Hepatocyte (in vitro differentiated cells): ENCODE data around the gene KLF2.

Experiments
- EZH2 ChIP-seq: fragments of 200-600 bp; sonication (generic); IDR thresholded peaks from 2 replicates; pipeline ENCODE4 v1.6.1; 2016; ENCODE audit warnings: antibody characterized with exemption, mild to moderate bottlenecking, borderline replicate concordance
- TF ChIP-seq, protein P1 (sequence below): fragments of 200-600 bp; sonication (generic); IDR thresholded peaks from 2 replicates; pipeline ENCODE4 v1.5.1; 2016; ENCODE audit warnings: antibody characterized with exemption, mild to moderate bottlenecking; ENCODE audit not compliant: poor library complexity

DNA sequence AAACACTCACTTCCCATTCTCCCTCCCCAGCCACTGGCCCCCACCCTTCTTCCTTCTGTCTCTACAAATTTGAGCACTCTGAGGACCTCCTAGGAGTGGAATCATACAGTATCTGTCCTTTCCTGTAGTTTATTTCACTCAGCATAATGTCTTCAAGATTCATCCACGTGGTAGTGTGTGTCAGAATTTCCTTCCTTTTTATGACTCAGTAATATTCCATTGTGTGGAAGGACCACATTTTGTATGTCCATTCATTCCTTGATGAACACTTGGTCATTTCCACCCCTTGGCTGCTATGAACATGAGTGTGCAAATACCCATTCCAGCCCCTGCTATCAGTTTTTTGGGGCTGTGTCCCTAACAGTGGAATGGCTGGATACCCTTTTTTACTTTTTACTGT, 9.8 kb downstream of the KLF2 start:
- TF ChIP-seq, protein P1, sequence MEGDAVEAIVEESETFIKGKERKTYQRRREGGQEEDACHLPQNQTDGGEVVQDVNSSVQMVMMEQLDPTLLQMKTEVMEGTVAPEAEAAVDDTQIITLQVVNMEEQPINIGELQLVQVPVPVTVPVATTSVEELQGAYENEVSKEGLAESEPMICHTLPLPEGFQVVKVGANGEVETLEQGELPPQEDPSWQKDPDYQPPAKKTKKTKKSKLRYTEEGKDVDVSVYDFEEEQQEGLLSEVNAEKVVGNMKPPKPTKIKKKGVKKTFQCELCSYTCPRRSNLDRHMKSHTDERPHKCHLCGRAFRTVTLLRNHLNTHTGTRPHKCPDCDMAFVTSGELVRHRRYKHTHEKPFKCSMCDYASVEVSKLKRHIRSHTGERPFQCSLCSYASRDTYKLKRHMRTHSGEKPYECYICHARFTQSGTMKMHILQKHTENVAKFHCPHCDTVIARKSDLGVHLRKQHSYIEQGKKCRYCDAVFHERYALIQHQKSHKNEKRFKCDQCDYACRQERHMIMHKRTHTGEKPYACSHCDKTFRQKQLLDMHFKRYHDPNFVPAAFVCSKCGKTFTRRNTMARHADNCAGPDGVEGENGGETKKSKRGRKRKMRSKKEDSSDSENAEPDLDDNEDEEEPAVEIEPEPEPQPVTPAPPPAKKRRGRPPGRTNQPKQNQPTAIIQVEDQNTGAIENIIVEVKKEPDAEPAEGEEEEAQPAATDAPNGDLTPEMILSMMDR: no peak
- no peak for TF ChIP-seq EZH2
